ENCODE results near the gene ANO3.

ANO3 gene

DNA sequence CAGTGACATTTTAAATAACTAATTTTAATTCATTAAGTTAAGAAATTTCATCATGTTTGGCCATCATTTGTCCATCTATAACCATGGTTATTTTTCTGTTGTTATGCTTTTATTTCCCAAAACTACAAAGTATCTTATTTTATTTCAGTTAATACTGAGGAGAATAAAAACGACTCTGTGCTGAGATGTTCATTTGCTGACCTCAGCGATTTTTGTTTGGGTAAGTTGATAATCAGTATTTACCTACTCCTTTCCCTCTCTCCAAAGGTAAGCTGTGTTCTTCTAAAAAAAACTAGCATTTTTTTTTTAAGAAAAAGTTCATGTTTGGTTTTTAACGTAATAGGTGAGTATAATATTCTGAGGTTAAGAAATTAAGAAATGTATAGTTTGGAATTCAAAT lies 111.7 kb downstream of the ANO3 start:
- no peaks in the 10 kb centered on the region for H3K27me3 ChIP-seq
- H3K4me1 ChIP-seq (ENCODE audit: control insufficient read depth in 1 of 2, insufficient read depth in 1 of 2, low read depth in 1 of 2, low read length in 1 of 2), result no peaks in the 10 kb centered on the region
- no peaks in the 10 kb centered on the region for H3K9me3 ChIP-seq
- TF ChIP-seq, protein P1, sequence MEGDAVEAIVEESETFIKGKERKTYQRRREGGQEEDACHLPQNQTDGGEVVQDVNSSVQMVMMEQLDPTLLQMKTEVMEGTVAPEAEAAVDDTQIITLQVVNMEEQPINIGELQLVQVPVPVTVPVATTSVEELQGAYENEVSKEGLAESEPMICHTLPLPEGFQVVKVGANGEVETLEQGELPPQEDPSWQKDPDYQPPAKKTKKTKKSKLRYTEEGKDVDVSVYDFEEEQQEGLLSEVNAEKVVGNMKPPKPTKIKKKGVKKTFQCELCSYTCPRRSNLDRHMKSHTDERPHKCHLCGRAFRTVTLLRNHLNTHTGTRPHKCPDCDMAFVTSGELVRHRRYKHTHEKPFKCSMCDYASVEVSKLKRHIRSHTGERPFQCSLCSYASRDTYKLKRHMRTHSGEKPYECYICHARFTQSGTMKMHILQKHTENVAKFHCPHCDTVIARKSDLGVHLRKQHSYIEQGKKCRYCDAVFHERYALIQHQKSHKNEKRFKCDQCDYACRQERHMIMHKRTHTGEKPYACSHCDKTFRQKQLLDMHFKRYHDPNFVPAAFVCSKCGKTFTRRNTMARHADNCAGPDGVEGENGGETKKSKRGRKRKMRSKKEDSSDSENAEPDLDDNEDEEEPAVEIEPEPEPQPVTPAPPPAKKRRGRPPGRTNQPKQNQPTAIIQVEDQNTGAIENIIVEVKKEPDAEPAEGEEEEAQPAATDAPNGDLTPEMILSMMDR (IDR thresholded peaks at IDR 0.05), result no peak
- H3K27ac ChIP-seq, result no peak overlapping the region
- H3K36me3 ChIP-seq, result no peaks in the 10 kb centered on the region
- H3K4me3 ChIP-seq (ENCODE audit: low read depth in 1 of 2, low read length in 1 of 2), result no peak overlapping the region

DNA sequence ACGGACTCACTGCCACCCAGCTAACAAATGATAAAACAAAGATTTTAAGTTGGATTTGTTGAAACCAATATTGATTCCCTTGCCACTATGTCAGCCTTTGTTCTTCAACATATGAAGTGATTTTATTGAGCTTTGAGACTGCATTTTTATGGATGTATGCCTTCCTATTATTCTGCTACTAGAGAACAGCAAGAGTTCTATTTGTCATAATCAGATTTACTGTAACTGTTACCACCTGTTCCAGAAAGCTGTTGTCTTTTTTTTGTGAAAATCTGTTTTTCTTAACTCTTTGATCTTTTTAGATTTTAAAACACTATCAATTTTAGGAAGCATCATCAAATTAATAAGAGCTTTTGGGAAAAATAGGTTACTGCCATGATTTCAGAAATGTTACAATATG lies 125.7 kb downstream of the ANO3 start:
- TF ChIP-seq, protein P1 (IDR thresholded peaks at IDR 0.05), result no peak
- Histone ChIP-seq H3K36me3 (no peaks in the 10 kb centered on the region), H3K4me1 (ENCODE audit: control insufficient read depth in 1 of 2, insufficient read depth in 1 of 2, low read depth in 1 of 2, low read length in 1 of 2) (no peaks in the 10 kb centered on the region), H3K27me3 (no peaks in the 10 kb centered on the region), H3K9me3 (no peaks in the 10 kb centered on the region), H3K27ac (no peak overlapping the region), H3K4me3 (ENCODE audit: low read depth in 1 of 2, low read length in 1 of 2) (no peak overlapping the region)

DNA sequence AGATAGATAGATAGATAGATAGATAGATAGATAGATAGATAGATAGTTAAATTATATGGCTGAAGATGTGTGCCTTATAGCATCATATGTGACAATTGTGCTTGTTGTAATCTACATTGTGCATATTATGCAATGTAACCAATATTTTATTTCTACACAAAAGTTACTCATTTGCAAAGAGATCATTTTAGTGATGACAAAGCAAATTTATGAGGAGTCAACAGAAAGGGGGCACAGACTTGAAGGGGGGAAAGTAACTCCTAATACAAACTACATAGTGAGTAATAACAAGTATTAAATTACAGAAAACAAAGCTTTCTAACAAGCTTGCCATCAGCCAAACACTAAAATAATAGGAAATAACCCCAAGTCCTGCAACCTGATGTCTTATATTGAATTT lies 133.3 kb downstream of the ANO3 start:
- Histone ChIP-seq H3K36me3 (no peaks in the 10 kb centered on the region), H3K27me3 (no peaks in the 10 kb centered on the region), H3K9me3 (no peaks in the 10 kb centered on the region), H3K4me1 (ENCODE audit: control insufficient read depth in 1 of 2, insufficient read depth in 1 of 2, low read depth in 1 of 2, low read length in 1 of 2) (no peaks in the 10 kb centered on the region), H3K27ac (no peak overlapping the region), H3K4me3 (ENCODE audit: low read depth in 1 of 2, low read length in 1 of 2) (no peak overlapping the region)
- TF ChIP-seq, protein P1 (IDR thresholded peaks at IDR 0.05), result no peak

DNA sequence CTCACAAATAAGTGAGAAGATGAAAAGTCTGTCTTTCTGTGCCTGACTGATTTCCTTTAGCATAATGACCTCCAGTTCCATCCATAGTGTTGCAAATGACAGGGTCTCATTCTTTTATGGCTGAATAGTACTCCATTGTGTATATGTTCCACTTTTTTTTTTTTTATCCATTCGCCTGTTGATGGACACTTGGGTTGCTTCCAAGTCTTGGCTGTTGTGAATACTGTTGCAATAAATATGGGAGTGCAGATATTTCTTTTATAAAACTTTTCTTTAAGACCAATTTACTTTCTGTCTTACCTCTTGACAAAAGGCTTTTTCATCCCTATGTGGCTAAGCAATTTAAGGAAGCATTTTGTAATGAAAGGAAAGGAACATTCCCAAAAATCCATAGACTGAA lies 135.6 kb downstream of the ANO3 start:
- no peak overlapping the region for H3K27ac ChIP-seq
- no peaks in the 10 kb centered on the region for H3K36me3 ChIP-seq
- no peaks in the 10 kb centered on the region for H3K27me3 ChIP-seq
- TF ChIP-seq, protein P1 (IDR thresholded peaks at IDR 0.05), result no peak
- no peaks in the 10 kb centered on the region for H3K4me1 ChIP-seq (ENCODE audit: control insufficient read depth in 1 of 2, insufficient read depth in 1 of 2, low read depth in 1 of 2, low read length in 1 of 2)
- no peak overlapping the region for H3K4me3 ChIP-seq (ENCODE audit: low read depth in 1 of 2, low read length in 1 of 2)
- H3K9me3 ChIP-seq, result no peaks in the 10 kb centered on the region

DNA sequence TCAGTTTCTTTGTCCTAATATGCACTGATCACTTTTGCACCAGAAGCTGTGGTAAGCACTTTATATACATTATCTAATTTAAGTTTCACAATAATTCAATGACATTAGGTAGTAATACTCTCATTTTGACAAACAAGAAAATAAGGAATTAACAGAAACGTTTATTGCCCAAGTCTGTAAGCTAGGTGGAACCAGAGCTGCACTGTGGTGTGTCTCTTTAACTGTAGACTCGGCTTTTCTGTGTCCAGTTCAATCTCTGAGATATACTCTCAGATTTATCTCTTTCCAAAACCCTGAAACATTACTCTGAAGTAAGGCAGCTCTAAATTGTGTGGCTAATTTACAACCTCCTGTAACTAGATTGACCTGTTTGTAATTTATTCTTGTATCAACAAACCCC lies 139.1 kb downstream of the ANO3 start:
- no peaks in the 10 kb centered on the region for H3K4me1 ChIP-seq (ENCODE audit: control insufficient read depth in 1 of 2, insufficient read depth in 1 of 2, low read depth in 1 of 2, low read length in 1 of 2)
- no peak overlapping the region for H3K27ac ChIP-seq
- H3K4me3 ChIP-seq (ENCODE audit: low read depth in 1 of 2, low read length in 1 of 2), result no peak overlapping the region
- H3K27me3 ChIP-seq, result no peaks in the 10 kb centered on the region
- TF ChIP-seq, protein P1 (IDR thresholded peaks at IDR 0.05), result no peak
- no peaks in the 10 kb centered on the region for H3K9me3 ChIP-seq
- no peaks in the 10 kb centered on the region for H3K36me3 ChIP-seq

All from neutrophil (primary cell).